ENCODE data around the gene RNASEH2A.

DNA sequence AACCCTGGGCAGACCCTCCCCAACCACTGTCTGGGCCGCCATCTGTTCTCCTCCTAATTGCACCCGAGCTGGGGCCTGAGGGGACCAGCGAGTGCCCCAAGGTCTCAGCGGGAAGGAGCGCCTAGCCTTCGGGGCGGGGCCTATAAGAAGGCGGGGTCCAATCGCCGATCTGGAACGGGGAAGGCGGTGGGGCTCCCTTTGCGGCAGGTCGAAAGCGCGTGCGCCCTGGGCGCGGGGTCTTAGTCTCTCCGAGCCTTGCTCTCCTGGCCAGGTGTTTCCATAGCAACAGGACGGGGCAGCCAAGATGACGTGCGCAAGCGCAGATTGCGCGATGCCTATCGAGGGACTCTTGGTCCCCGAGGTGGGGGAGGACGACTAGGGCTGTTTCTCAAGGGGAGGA is 34.7 kb downstream of the RNASEH2A start:
- no peak for TF ChIP-seq CTCF (conservative IDR thresholded peaks at IDR 0.05; ENCODE audit: low read depth, low read length)
- no peak for TF ChIP-seq EZH2phosphoT487 (IDR thresholded peaks at IDR 0.05; ENCODE audit: borderline replicate concordance, low read length)
